Neural cell (in vitro differentiated cells): ENCODE results near the gene CRLF1.

ENCODE experiments used
- EP300 ChIP-seq: fragments of 450-650 bp; conservative IDR thresholded peaks from 2 replicates; pipeline ENCODE4 v1.6.1; 2014; ENCODE audit warnings: antibody characterized with exemption, mild to moderate bottlenecking, moderate library complexity; ENCODE audit not compliant: poor library complexity, severe bottlenecking
- RAD21 ChIP-seq: fragments of 450-650 bp; conservative IDR thresholded peaks from 2 replicates; pipeline ENCODE4 v1.6.1; 2014; ENCODE audit warnings: antibody characterized with exemption, mild to moderate bottlenecking, moderate library complexity
- SMC3 ChIP-seq: fragments of 450-650 bp; conservative IDR thresholded peaks from 2 replicates; pipeline ENCODE4 v1.6.1; 2014; ENCODE audit warnings: antibody characterized with exemption, mild to moderate bottlenecking, moderate library complexity; ENCODE audit not compliant: poor library complexity
- TF ChIP-seq, protein P1 (sequence below): fragments of 450-650 bp; IDR thresholded peaks from 2 replicates; pipeline ENCODE4 v1.5.1; 2014; ENCODE audit warnings: antibody characterized with exemption, mild to moderate bottlenecking, moderate library complexity; ENCODE audit not compliant: poor library complexity, severe bottlenecking

DNA sequence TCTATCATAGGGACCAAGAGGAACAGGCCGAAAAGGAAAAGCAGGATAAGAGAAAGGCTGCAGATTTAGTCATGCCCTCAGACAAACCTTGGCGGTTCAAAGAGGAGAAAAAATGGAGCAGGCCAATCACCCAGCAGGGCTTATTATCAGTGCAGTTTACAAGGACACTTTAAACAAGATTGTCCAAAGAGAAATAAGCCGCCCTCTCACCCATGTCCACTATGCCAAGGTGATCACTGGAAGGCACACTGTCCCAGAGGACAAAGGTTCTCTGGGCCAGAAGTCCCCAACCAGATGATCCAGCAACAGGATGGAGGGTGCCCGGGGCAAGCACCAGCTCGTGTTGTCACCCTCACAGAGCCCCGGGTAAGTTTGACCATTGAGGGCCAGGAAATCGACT lies 26.3 kb downstream of the CRLF1 start:
- no peak for TF ChIP-seq SMC3
- TF ChIP-seq, protein P1, sequence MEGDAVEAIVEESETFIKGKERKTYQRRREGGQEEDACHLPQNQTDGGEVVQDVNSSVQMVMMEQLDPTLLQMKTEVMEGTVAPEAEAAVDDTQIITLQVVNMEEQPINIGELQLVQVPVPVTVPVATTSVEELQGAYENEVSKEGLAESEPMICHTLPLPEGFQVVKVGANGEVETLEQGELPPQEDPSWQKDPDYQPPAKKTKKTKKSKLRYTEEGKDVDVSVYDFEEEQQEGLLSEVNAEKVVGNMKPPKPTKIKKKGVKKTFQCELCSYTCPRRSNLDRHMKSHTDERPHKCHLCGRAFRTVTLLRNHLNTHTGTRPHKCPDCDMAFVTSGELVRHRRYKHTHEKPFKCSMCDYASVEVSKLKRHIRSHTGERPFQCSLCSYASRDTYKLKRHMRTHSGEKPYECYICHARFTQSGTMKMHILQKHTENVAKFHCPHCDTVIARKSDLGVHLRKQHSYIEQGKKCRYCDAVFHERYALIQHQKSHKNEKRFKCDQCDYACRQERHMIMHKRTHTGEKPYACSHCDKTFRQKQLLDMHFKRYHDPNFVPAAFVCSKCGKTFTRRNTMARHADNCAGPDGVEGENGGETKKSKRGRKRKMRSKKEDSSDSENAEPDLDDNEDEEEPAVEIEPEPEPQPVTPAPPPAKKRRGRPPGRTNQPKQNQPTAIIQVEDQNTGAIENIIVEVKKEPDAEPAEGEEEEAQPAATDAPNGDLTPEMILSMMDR, result no peak
- TF ChIP-seq EP300, result no peak
- TF ChIP-seq RAD21, result no peak
